Measurements from ENCODE around the gene NACC2. TPM values are rescaled to one million over a fixed set of nuclear protein-coding genes. Genes with fewer than 3 reads are reported as not detected.

NACC2 gene
- total RNA-seq, 1 donor from 2014 or later, result 8.1 TPM

DNA sequence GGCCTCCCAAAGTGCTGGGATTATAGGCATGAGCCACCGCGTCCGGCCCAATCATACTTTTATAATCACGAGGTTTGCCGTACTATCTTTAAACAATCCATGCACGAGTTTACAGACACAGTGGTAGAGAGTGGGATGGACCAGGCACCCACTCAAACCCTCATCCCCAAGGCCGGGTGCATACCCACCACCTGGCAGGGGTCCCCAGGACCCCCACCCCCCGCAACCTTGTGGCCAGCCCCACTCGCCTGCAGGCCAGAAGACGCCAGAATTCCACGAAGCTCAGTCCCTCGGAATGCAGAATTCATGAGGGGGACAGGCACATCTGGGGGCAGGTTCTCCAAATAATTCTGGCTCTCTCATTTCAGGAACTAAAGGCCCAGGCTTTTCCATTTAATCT, 17.1 kb downstream of the NACC2 start:
- H3K27ac Mint-ChIP-seq (ENCODE audit: unreplicated experiment), result no peak overlapping the region
- no peak overlapping the region for H3K4me3 Mint-ChIP-seq
- no peaks in the 10 kb centered on the region for H3K9me3 Mint-ChIP-seq

DNA sequence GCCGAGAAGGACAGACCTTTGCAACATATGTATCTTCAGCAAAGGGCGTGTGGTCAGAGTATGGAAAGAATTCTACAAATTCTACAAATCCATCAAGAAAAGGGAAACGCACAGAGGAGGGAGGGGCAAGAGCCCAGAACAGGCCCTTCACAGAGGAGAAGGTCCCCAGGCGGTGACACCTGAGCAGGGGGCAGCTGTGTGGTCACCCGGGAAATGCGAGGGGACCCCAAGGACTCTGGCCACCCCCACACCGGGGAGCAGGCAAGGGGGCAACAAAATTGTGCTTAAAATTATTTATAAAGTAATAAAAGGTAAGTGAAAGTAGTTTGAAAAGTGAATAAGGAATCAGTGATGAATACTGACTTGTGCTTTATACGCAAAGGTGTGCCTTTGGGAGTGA, 17.6 kb downstream of the NACC2 start:
- no peak for TF ChIP-seq CTCF (conservative IDR thresholded peaks at IDR 0.05)
- H3K4me3 Mint-ChIP-seq, result no peak overlapping the region
- no peak for DNase-seq (ENCODE audit: low read depth, low spot score)
- no peaks in the 10 kb centered on the region for H3K27me3 Mint-ChIP-seq (ENCODE audit: low read depth)
- H3K36me3 Mint-ChIP-seq (ENCODE audit: low read depth), result no peaks in the 10 kb centered on the region
- no peak overlapping the region for H3K27ac Mint-ChIP-seq (ENCODE audit: unreplicated experiment)
- no peaks in the 10 kb centered on the region for H3K4me1 Mint-ChIP-seq
- no peaks in the 10 kb centered on the region for H3K9me3 Mint-ChIP-seq

More for the DNA sequence above, 17.1 kb downstream of the NACC2 start:
- H3K4me1 Mint-ChIP-seq, result no peaks in the 10 kb centered on the region
- H3K27me3 Mint-ChIP-seq (ENCODE audit: low read depth), result no peaks in the 10 kb centered on the region
- no peak for TF ChIP-seq CTCF (conservative IDR thresholded peaks at IDR 0.05)
- H3K36me3 Mint-ChIP-seq (ENCODE audit: low read depth), result no peaks in the 10 kb centered on the region
- DNase-seq (ENCODE audit: low read depth, low spot score), result no peak

DNA sequence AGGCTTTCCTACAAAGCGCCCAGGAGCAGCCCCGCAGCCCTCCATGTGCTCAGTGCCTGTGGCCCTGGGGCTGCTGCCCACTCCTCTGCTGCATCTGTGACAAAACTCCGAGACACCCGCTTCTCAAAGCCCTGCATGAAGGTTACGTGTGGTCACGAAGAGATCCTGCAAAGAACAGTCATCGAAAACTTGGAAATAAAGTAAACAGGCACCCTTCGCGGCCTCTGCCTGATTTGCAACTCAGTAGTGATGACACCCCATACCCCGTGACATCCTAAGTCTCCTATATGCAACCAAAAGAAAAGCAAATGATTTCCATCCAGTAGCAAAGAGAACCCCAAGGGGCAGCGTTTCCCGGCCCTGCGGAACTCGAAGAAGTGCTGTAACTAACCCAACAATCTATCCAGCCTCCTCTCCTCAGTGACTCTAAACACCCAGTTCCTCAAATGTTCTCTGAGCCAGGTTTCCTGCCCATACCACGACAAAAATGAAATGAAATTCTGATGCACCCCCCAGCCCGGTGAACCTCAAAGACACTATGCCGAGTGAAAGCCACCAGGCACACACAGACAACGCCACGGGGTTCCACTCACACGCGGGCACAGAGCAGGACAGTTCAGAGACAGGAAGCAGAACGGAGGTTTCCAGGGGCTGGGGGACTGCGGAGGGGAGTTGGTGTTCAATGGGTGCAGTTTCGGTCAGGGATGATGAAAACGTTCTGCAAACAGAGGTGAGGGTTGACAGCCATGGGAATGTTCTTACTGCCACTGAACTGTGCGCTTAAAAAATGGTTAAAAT, 19.0 kb downstream of the NACC2 start:
- TF ChIP-seq CTCF (conservative IDR thresholded peaks at IDR 0.05), result no peak
- DNase-seq (ENCODE audit: low read depth, low spot score), result no peak
- no peak overlapping the region for H3K27ac Mint-ChIP-seq (ENCODE audit: unreplicated experiment)
- no peaks in the 10 kb centered on the region for H3K4me1 Mint-ChIP-seq
- no peaks in the 10 kb centered on the region for H3K36me3 Mint-ChIP-seq (ENCODE audit: low read depth)
- H3K4me3 Mint-ChIP-seq, result no peak overlapping the region
- H3K27me3 Mint-ChIP-seq (ENCODE audit: low read depth), result no peaks in the 10 kb centered on the region
- no peaks in the 10 kb centered on the region for H3K9me3 Mint-ChIP-seq

GRCh38 chr9:136075134-136075841, 19.8 kb downstream of the NACC2 start:
- DNase-seq (ENCODE audit: low read depth, low spot score), result no peak
- no peaks in the 10 kb centered on the region for H3K27me3 Mint-ChIP-seq (ENCODE audit: low read depth)
- no peak overlapping the region for H3K4me3 Mint-ChIP-seq
- H3K27ac Mint-ChIP-seq (ENCODE audit: unreplicated experiment), result no peak overlapping the region
- no peaks in the 10 kb centered on the region for H3K36me3 Mint-ChIP-seq (ENCODE audit: low read depth)
- H3K4me1 Mint-ChIP-seq, result no peaks in the 10 kb centered on the region
- TF ChIP-seq CTCF (conservative IDR thresholded peaks at IDR 0.05), result no peak
- H3K9me3 Mint-ChIP-seq, result no peaks in the 10 kb centered on the region

- no peak for TF ChIP-seq CTCF (conservative IDR thresholded peaks at IDR 0.05)
- no peak for DNase-seq (ENCODE audit: low read depth, low spot score)
- H3K36me3 Mint-ChIP-seq (ENCODE audit: low read depth), result no peaks in the 10 kb centered on the region
- no peaks in the 10 kb centered on the region for H3K27me3 Mint-ChIP-seq (ENCODE audit: low read depth)
- no peak overlapping the region for H3K27ac Mint-ChIP-seq (ENCODE audit: unreplicated experiment)
- H3K4me3 Mint-ChIP-seq, result no peak overlapping the region
- no peaks in the 10 kb centered on the region for H3K4me1 Mint-ChIP-seq
- H3K9me3 Mint-ChIP-seq, result no peaks in the 10 kb centered on the region
These were observed 20.4 kb downstream of the NACC2 start for GRCh38 chr9:136074706-136075105.

All from neural crest cell (in vitro differentiated cells).